ENCODE results near the gene MMRN1.

The MMRN1 gene

GRCh38 chr4:89998469-89999011 is 103.9 kb downstream of the MMRN1 start:
- Histone ChIP-seq H3K9me3 (ENCODE audit: insufficient read depth, low read length) (no peaks in the 10 kb centered on the region), H3K4me1 (ENCODE audit: insufficient read depth, insufficient read length) (no peaks in the 10 kb centered on the region), H3K9ac (ENCODE audit: insufficient read length, low read depth) (no peak overlapping the region), H3K27me3 (ENCODE audit: insufficient read depth, insufficient read length) (no peaks in the 10 kb centered on the region), H3K36me3 (ENCODE audit: insufficient read depth, insufficient read length, low read length) (no peaks in the 10 kb centered on the region), H3K4me3 (ENCODE audit: insufficient read length, low read depth) (no peak overlapping the region)
- DNase-seq (ENCODE audit: low read depth, low spot score) = no peak
- TF ChIP-seq SUZ12 (IDR thresholded peaks at IDR 0.05; ENCODE audit: extremely low read depth, insufficient read depth, insufficient read length) (no peak), YY1 (IDR thresholded peaks at IDR 0.05; ENCODE audit: insufficient read depth, insufficient read length) (no peak), ZNF274 (IDR thresholded peaks at IDR 0.05; ENCODE audit: low read depth, low read length) (no peak)

GRCh38 chr4:90001023-90001422 is 106.4 kb downstream of the MMRN1 start:
- no peak for DNase-seq (ENCODE audit: low read depth, low spot score)
- H3K4me3 ChIP-seq (ENCODE audit: insufficient read length, low read depth) = no peak overlapping the region

GRCh38 chr4:90002441-90003062 is 107.9 kb downstream of the MMRN1 start:
- no peak for DNase-seq (ENCODE audit: low read depth, low spot score)
- Histone ChIP-seq H3K36me3 (ENCODE audit: insufficient read depth, insufficient read length, low read length) (no peaks in the 10 kb centered on the region), H3K9me3 (ENCODE audit: insufficient read depth, low read length) (no peaks in the 10 kb centered on the region), H3K9ac (ENCODE audit: insufficient read length, low read depth) (no peak overlapping the region), H3K4me1 (ENCODE audit: insufficient read depth, insufficient read length) (no peaks in the 10 kb centered on the region), H3K27me3 (ENCODE audit: insufficient read depth, insufficient read length) (no peaks in the 10 kb centered on the region), H3K4me3 (ENCODE audit: insufficient read length, low read depth) (no peak overlapping the region)
- TF ChIP-seq SUZ12 (IDR thresholded peaks at IDR 0.05; ENCODE audit: extremely low read depth, insufficient read depth, insufficient read length) (no peak), YY1 (IDR thresholded peaks at IDR 0.05; ENCODE audit: insufficient read depth, insufficient read length) (no peak), ZNF274 (IDR thresholded peaks at IDR 0.05; ENCODE audit: low read depth, low read length) (no peak)

More at GRCh38 chr4:90001023-90001422, 106.4 kb downstream of the MMRN1 start:
- Histone ChIP-seq H3K27me3 (ENCODE audit: insufficient read depth, insufficient read length) (no peaks in the 10 kb centered on the region), H3K9me3 (ENCODE audit: insufficient read depth, low read length) (no peaks in the 10 kb centered on the region), H3K36me3 (ENCODE audit: insufficient read depth, insufficient read length, low read length) (no peaks in the 10 kb centered on the region), H3K4me1 (ENCODE audit: insufficient read depth, insufficient read length) (no peaks in the 10 kb centered on the region), H3K9ac (ENCODE audit: insufficient read length, low read depth) (no peak overlapping the region)
- TF ChIP-seq YY1 (IDR thresholded peaks at IDR 0.05; ENCODE audit: insufficient read depth, insufficient read length) = no peak
- no peak for TF ChIP-seq ZNF274 (IDR thresholded peaks at IDR 0.05; ENCODE audit: low read depth, low read length)
- TF ChIP-seq SUZ12 (IDR thresholded peaks at IDR 0.05; ENCODE audit: extremely low read depth, insufficient read depth, insufficient read length) = no peak

Measured in NT2/D1 (cell line).